HG03159 (cell line): ENCODE data around the gene NEURL1B.
"Not testable (repeated sequence)": the region's sequence is repeated elsewhere in the genome, so short reads cannot be mapped to it uniquely, and the experiment has no call there.

Source experiments
- ATAC-seq: cut with Tn5 transposase; IDR thresholded peaks from one replicate; pipeline ENCODE4 v1.9.1; 2021; ENCODE audit warnings: mild to moderate bottlenecking, moderate library complexity; ENCODE audit not compliant: unreplicated experiment

NEURL1B gene

GRCh38 chr5:172672681-172673080 is 31.6 kb downstream of the NEURL1B start:
- ATAC-seq = no peak

GRCh38 chr5:172674155-172674554 is 33.1 kb downstream of the NEURL1B start:
- ATAC-seq = no peak

GRCh38 chr5:172676914-172677475 is 35.9 kb downstream of the NEURL1B start:
- no peak for ATAC-seq

- ATAC-seq = not testable (repeated sequence)
These were observed 37.4 kb downstream of the NEURL1B start for GRCh38 chr5:172678362-172678874.

- no peak for ATAC-seq
These were observed 37.8 kb downstream of the NEURL1B start for GRCh38 chr5:172678902-172679301.

GRCh38 chr5:172679628-172680212 is 38.7 kb downstream of the NEURL1B start:
- ATAC-seq = no peak

GRCh38 chr5:172680921-172681320 is 39.9 kb downstream of the NEURL1B start:
- no peak for ATAC-seq

DNA sequence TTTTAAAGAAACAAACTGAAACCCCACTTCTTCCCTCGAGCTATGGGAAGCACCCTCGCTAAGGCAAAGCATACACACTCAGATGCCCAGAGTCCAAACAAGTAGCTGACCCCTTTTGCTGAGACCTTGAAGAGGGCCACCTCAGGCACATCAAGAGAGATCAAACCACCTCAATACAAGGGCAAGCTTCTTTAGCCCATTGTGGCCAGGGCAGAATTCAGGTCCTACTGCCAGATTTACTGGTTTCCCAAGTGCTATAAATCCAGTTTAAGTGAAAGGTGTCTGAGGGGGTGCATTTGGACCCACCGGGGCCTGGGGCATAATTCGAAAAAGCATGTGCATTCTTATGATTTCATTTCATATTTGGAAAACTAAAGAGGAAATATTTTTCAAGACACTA is 40.4 kb downstream of the NEURL1B start:
- ATAC-seq = no peak

- no peak for ATAC-seq
These were observed 42.2 kb downstream of the NEURL1B start for GRCh38 chr5:172683264-172683644.

DNA sequence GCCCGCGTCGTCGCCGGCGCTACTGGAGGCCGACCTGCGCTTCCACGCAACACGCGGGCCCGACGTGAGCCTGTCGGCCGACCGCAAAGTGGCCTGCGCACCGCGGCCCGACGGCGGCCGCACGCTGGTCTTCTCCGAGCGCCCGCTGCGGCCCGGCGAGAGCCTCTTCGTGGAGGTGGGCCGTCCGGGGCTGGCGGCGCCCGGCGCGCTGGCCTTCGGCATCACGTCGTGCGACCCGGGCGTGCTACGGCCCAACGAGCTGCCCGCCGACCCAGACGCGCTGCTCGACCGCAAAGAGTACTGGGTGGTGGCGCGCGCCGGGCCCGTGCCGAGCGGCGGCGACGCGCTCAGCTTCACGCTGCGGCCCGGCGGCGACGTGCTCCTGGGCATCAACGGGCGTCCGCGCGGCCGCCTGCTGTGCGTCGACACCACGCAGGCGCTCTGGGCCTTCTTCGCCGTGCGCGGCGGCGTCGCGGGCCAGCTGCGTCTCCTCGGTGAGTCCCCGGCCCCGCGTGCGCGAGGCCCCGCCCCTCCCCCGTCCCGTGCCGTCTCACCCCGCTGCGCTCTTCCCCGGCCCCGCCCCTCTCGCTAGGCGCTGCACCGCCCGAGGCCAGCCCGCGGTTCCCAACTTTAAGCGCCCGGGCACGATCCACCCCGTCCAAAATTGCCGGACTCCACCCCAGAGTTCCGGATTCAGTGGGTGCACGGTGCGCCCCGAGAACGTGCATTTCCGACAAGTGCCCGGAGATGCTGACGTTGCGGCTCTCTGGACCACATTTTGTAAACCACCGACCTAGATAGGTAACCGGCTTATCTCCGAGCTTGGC is 42.8 kb downstream of the NEURL1B start:
- ATAC-seq = no peak

DNA sequence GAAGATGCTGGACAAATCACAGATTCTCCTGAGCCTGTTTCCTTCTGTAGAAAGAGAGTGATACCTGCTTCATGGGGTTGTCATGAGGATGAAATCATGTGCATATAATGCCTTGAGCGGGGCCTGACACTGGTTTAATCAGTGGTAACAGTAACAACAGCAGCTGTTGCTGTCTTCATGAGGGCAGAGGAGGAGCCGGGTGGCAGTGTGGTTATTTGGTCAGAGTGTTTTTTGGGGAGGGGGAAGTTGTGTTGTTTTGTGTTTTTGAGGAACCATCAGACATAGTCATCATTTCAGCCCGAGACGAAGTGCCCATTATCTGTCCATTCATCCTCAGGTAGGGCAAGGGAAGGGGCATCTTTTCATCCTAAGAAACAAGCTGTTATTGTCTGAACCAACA is 44.0 kb downstream of the NEURL1B start:
- ATAC-seq = no peak

DNA sequence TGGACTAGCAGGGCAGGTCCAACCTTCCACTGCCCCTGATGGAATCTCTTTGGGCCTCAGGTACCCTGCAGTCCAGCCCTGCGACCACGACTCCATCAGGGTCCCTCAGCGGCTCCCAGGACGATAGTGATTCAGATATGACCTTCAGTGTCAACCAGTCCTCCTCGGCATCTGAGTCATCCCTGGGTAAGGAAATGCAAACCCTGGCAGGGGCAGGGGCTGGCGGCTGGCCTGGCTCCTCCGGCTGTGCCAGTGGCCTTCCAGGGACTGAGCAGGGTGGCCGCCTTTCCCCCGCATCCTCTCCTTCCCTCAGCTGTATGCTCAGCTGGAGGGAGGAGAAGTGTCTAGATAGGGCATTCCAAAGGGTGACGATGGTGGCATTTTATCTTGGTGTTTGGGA is 45.0 kb downstream of the NEURL1B start:
- no peak for ATAC-seq

DNA sequence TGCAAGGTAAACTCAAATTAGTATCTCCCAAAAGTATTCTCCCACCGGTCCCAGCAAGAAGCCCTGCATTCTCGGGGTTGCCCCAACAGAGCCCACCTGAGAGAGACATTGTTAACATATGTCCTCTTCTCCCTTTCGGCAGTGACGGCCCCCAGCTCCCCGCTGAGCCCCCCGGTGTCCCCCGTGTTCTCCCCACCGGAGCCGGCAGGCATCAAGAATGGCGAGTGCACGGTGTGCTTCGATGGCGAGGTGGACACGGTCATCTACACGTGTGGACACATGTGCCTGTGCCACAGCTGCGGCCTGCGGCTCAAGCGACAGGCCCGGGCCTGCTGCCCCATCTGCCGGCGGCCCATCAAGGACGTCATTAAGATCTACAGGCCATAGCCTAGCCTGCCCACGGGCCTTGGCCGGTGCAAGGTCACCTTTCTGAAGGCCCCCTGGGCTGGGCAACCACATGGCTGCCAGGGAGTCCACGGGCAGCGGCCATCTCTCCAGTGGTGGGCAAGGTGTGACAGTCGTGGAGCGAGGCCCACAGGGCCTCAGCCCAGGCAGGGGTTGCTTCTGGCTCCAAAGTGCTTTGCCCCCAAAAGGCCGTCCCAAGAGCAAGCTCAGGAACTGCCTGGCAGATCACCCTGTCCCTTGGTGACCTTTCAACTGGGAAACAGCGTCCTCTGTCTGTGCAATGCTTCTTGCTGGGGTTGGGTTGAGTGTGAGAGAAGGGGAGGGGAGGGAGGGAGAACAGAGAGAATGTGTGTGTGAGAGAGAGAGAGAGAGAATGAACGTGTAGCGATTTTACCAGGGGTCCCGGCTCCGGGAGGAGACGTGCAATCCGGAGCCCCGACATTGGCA is 45.7 kb downstream of the NEURL1B start:
- no peak for ATAC-seq

GRCh38 chr5:172687940-172688339 is 46.9 kb downstream of the NEURL1B start:
- ATAC-seq = no peak

GRCh38 chr5:172688349-172689217 is 47.5 kb downstream of the NEURL1B start:
- ATAC-seq = no peak

DNA sequence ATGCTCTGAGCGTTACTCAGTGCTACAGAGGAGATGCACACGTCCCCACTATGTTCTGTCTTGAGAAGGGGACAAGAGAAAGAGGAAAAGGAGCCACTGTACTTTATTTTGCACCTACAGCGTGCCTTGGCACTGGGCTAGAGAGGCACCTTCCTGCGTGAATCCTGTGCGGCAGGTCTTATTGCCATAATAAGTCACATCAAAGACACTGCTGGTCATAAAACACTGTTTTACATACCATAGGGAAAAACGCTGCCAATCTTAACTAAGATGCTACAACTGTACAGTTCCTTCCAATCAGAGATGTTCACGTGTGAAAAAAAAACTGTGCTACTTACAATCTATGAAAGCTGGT is 48.1 kb downstream of the NEURL1B start:
- ATAC-seq = no peak

DNA sequence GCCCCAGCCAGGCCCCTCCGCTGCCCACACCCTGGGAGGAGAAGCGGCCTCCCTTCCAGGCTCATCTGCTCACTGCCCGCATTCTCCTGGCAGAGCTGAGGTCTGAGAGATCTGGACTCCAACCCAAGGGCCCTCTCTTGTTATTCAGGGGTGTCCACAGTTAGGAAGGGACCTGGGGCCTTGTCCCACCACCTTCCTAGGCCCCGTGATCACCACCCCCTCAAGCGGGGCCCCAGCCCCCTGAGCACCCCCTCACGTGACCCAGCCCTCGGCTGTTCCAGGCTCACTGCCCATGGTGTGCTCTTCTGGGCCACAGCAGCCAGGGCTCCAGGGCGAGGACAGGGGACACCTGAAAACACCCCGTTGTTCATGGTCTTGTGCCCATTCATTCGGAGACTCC is 48.7 kb downstream of the NEURL1B start:
- no peak for ATAC-seq

- peak; percentile 48 for ATAC-seq
These were observed 49.4 kb downstream of the NEURL1B start for GRCh38 chr5:172690258-172691075.

DNA sequence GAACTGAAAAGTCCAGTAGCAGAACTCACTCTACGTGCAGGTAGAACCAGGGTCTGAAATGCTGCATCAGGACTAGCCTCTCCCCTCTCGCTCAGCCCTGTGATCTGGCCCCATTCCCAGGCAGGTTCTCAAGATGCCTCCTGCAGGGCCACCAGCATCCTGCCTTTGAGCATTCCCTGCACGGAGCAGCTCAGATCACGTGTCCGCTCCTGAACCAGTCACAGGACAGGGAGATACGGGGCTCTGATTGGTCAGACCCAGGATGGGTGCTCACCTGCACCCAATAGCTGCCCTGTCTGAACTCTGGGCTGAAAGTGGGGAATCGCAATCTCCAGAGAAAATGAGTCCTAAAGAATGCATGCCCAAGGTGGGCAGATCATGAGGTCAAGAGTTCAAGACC is 50.8 kb downstream of the NEURL1B start:
- no peak for ATAC-seq
